PFSK-1 (cell line): Measurements from ENCODE around the gene IFNL2.

Source experiments
- FOXP2 ChIP-seq: optimal IDR thresholded peaks from 2 replicates; pipeline ENCODE3; 2011; ENCODE audit warnings: borderline replicate concordance, control low read depth, inconsistent platforms; ENCODE audit not compliant: insufficient read depth; ENCODE audit errors: extremely low read length, extremely low read depth
- TAF1 ChIP-seq: IDR thresholded peaks from 2 replicates; pipeline ENCODE4 v1.6.1; 2012; ENCODE audit warnings: low read length, control low read depth, borderline replicate concordance; ENCODE audit not compliant: insufficient read depth
- TF ChIP-seq, protein P1 (sequence below), 2 experiments: IDR thresholded peaks; 2 replicates each; pipeline versions ENCODE4 v1.6.1 to v1.8.0; 2011 to 2012; ENCODE audit warnings: low read depth in 2 of 2, low read length in 2 of 2, control low read depth in 1 of 2, inconsistent platforms in 1 of 2, mild to moderate bottlenecking in 1 of 2, moderate library complexity in 1 of 2; ENCODE audit not compliant: insufficient read depth in 1 of 2

DNA sequence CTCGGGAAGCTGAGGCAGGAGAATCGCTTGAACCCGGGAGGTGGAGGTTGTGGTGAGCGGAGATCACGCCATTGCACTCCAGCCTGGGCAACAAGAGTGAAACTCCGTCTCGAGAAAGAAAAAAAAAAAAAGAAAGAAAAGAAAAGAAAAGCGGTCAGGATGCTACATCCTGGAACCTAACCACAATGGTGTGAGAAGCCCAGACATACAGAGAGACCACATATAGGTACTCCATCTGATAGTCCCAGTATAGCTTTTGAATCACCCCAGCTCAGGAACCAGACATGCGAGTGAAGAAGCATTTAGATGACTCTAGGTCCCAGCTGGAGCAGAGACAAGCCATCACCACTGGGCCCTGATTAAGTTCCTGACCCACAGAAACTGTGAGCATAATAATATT is 31.2 kb downstream of the IFNL2 start:
- TF ChIP-seq TAF1 (no peak), FOXP2 (no peak)
- TF ChIP-seq, protein P1, sequence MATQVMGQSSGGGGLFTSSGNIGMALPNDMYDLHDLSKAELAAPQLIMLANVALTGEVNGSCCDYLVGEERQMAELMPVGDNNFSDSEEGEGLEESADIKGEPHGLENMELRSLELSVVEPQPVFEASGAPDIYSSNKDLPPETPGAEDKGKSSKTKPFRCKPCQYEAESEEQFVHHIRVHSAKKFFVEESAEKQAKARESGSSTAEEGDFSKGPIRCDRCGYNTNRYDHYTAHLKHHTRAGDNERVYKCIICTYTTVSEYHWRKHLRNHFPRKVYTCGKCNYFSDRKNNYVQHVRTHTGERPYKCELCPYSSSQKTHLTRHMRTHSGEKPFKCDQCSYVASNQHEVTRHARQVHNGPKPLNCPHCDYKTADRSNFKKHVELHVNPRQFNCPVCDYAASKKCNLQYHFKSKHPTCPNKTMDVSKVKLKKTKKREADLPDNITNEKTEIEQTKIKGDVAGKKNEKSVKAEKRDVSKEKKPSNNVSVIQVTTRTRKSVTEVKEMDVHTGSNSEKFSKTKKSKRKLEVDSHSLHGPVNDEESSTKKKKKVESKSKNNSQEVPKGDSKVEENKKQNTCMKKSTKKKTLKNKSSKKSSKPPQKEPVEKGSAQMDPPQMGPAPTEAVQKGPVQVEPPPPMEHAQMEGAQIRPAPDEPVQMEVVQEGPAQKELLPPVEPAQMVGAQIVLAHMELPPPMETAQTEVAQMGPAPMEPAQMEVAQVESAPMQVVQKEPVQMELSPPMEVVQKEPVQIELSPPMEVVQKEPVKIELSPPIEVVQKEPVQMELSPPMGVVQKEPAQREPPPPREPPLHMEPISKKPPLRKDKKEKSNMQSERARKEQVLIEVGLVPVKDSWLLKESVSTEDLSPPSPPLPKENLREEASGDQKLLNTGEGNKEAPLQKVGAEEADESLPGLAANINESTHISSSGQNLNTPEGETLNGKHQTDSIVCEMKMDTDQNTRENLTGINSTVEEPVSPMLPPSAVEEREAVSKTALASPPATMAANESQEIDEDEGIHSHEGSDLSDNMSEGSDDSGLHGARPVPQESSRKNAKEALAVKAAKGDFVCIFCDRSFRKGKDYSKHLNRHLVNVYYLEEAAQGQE (IDR thresholded peaks at IDR 0.05; ENCODE audit: insufficient read depth in 1 of 2, low read depth in 2 of 2, low read length in 2 of 2) = no peak
